K562 (cell line): ENCODE results near the gene SLC17A9. TPM values are rescaled to one million over a fixed set of nuclear protein-coding genes. Genes with fewer than 3 reads are reported as not detected.

Experiments used
- ATAC-seq: fragments of 200-7000 bp; cut with Tn5 transposase; 3 replicates; pipeline ENCODE4 v1.9.1; 2020; ENCODE audit warnings: moderate library complexity
- BruUV-seq: library from RNA; stranded (reverse); fragments of 400-500 nt; replicated peaks from 2 replicates; lab custom pipeline; 2021; lab: Mats Ljungman, UMichigan
- CTCF ChIA-PET: fragments of 300-600 bp; formaldehyde crosslinking; extraction: SDS; loops from one replicate; lab custom pipeline; 2021; ENCODE audit warnings: low intra/inter-chr PET ratio; lab: Yijun Ruan, JAX
- POLR2A ChIA-PET: fragments of 300-600, 350-650 bp; sonication (Branson Sonifier 250); formaldehyde crosslinking; extraction: SDS; loops from one replicate; lab custom pipeline; 2021; ENCODE audit warnings: antibody characterized with exemption, inconsistent platforms; lab: Yijun Ruan, JAX
- DNase-seq, 4 experiments: peaks; one replicate each; pipeline versions ENCODE4 v3.0.0 to v3.0.0-alpha.2; 2011 to 2018; ENCODE audit warnings: low spot score in 3 of 4, mixed read lengths in 3 of 4; ENCODE audit errors: extremely low read depth in 1 of 4
- FAIRE-seq: peaks from 2 replicates; lab custom pipeline; 2011; peaks lifted over from hg19 to GRCh38; lab: Jason Lieb, UNC
- H2AFZ ChIP-seq: 2 replicates; pipeline ENCODE4 v1.6.0; 2011; ENCODE audit warnings: low read depth, low read length, control low read depth, inconsistent platforms
- H3K27ac ChIP-seq: fragments of 200-600 bp; 3 replicates; pipeline ENCODE4 v1.8.0; 2011; ENCODE audit warnings: low read depth, mild to moderate bottlenecking, control low read depth, inconsistent platforms, low read length, moderate library complexity, mixed read lengths; ENCODE audit errors: extremely low read depth
- H3K27me3 ChIP-seq, 2 experiments: fragments of 300-600 bp in 1 of 2; 2 replicates in 1 of 2; 3 replicates in 1 of 2; pipeline versions ENCODE4 v1.6.0 to v1.8.0; 2011; ENCODE audit warnings: inconsistent platforms in 2 of 2, low read length in 2 of 2, mild to moderate bottlenecking in 1 of 2, mixed read lengths in 1 of 2, moderate library complexity in 1 of 2; ENCODE audit not compliant: control insufficient read depth in 2 of 2, insufficient read depth in 2 of 2
- H3K36me3 ChIP-seq: fragments of 300-600 bp; 3 replicates; pipeline ENCODE4 v1.8.0; 2011; ENCODE audit warnings: mild to moderate bottlenecking, low read length, inconsistent platforms; ENCODE audit not compliant: control insufficient read depth, insufficient read depth
- H3K4me1 ChIP-seq, 2 experiments: fragments of 200-600 bp in 1 of 2; replicated peaks in 1 of 2; 2 replicates in 1 of 2; 3 replicates in 1 of 2; pipeline versions ENCODE4 v1.5.1 to v1.8.0; 2011; ENCODE audit warnings: inconsistent platforms in 2 of 2, low read length in 2 of 2, mild to moderate bottlenecking in 1 of 2, mixed read lengths in 1 of 2, moderate library complexity in 1 of 2; ENCODE audit not compliant: control insufficient read depth in 2 of 2, insufficient read depth in 2 of 2
- H3K4me2 ChIP-seq: 2 replicates; pipeline ENCODE4 v1.6.1; 2011; ENCODE audit warnings: low read length, control low read depth, inconsistent platforms, mixed read lengths; ENCODE audit not compliant: insufficient read depth
- H3K4me3 ChIP-seq: fragments of 200-600 bp; sonication (generic), shearing (Covaris generic); 2 replicates; pipeline ENCODE4 v1.5.1; 2016; ENCODE audit warnings: control low read depth, inconsistent platforms
- H3K79me2 ChIP-seq: fragments of 200-600 bp; 3 replicates; pipeline ENCODE4 v1.8.0; 2011; ENCODE audit warnings: low read length, inconsistent platforms; ENCODE audit not compliant: control insufficient read depth, insufficient read depth
- H3K9ac ChIP-seq, 2 experiments: 2 replicates each; pipeline versions ENCODE4 v1.6.0 to v1.6.1; 2011; ENCODE audit warnings: low read depth in 2 of 2, low read length in 2 of 2, control low read depth in 1 of 2, inconsistent platforms in 1 of 2, mild to moderate bottlenecking in 1 of 2, mixed read lengths in 1 of 2; ENCODE audit not compliant: insufficient read depth in 1 of 2
- H3K9me1 ChIP-seq: one replicate; pipeline ENCODE4 v1.6.0; 2011; ENCODE audit warnings: inconsistent platforms, mild to moderate bottlenecking, low read length, moderate library complexity; ENCODE audit not compliant: control insufficient read depth, insufficient read depth
- H3K9me3 ChIP-seq: replicated peaks from 2 replicates; pipeline ENCODE4 v1.5.1; 2011; ENCODE audit warnings: low read depth, low read length, inconsistent platforms; ENCODE audit not compliant: control insufficient read depth, insufficient read depth
- H4K20me1 ChIP-seq: replicated peaks from 2 replicates; pipeline ENCODE4 v1.6.1; 2011; ENCODE audit warnings: low read length, inconsistent platforms, mixed read lengths; ENCODE audit not compliant: control insufficient read depth, insufficient read depth
- ARNT ChIP-seq, 2 experiments: fragments of 450-650 bp; IDR thresholded peaks; 2 replicates each; pipeline ENCODE4 v1.6.1; 2016; ENCODE audit warnings: mild to moderate bottlenecking in 1 of 2
- CC2D1A ChIP-seq: fragments of 450-650 bp; IDR thresholded peaks from 2 replicates; pipeline ENCODE4 v1.6.1; 2017; ENCODE audit warnings: mild to moderate bottlenecking
- CREB5 ChIP-seq: fragments of 250-450 bp; sonication (Bioruptor Pico); IDR thresholded peaks from 2 replicates; pipeline ENCODE4 v1.5.0; 2020; ENCODE audit warnings: mild to moderate bottlenecking
- HES1 ChIP-seq: fragments of 450-650 bp; IDR thresholded peaks from 2 replicates; pipeline ENCODE4 v1.6.1; 2016; ENCODE audit warnings: low read depth, mild to moderate bottlenecking, moderate library complexity
- MLLT1 ChIP-seq, 2 experiments: fragments of 450-650 bp; IDR thresholded peaks; 2 replicates each; pipeline ENCODE4 v1.6.1; 2016
- POU5F1 ChIP-seq: fragments of 150-350 bp; IDR thresholded peaks from 2 replicates; pipeline ENCODE4 v1.6.1; 2014; ENCODE audit warnings: borderline replicate concordance, low read length, low read depth, mild to moderate bottlenecking; ENCODE audit not compliant: partially characterized antibody
- SMARCC2 ChIP-seq: fragments of 450-650 bp; IDR thresholded peaks from 2 replicates; pipeline ENCODE4 v1.6.1; 2017; ENCODE audit warnings: antibody characterized with exemption, moderate library complexity, mild to moderate bottlenecking, low read depth
- STAT5B ChIP-seq: fragments of 250-450 bp; sonication (Bioruptor Pico); IDR thresholded peaks from 2 replicates; pipeline ENCODE4 v1.8.0; 2021; ENCODE audit warnings: mild to moderate bottlenecking, inconsistent platforms
- ZBED1 ChIP-seq: IDR thresholded peaks from 2 replicates; pipeline ENCODE4 v1.6.1; 2014
- ZBTB34 ChIP-seq: fragments of 250-450 bp; sonication (Bioruptor Pico); IDR thresholded peaks from 2 replicates; pipeline ENCODE4 v1.8.0; 2021; ENCODE audit warnings: mild to moderate bottlenecking, moderate library complexity
- whole genome bisulfite sequencing: fragments of 100-300 bp; shearing (Covaris generic); methylation state at CpG from one replicate; pipeline ENCODE4 v1.1.6; 2016; ENCODE audit warnings: low coverage, mixed read lengths; ENCODE audit not compliant: insufficient coverage; ENCODE audit errors: missing lambda C conversion rate; 5-methylcytosine and 5-hydroxymethylcytosine counted together
- in situ Hi-C: fragments of 300-500 bp; cut with MboI; formaldehyde crosslinking; loops from 4 replicates; pipeline ENCODE4 v1.15.0; 2018; ENCODE audit warnings: inconsistent platforms, mixed read lengths
- intact Hi-C: fragments of 100-400 bp; cut with micrococcal nuclease; formaldehyde crosslinking; loops from 2 replicates; pipeline ENCODE4 v1.14.2; 2022
- polyA plus RNA-seq, 8 experiments: library from polyadenylated mRNA; depleted of rRNA in 4 of 8; stranded (reverse) in 5 of 8; unstranded in 3 of 8; fragments of >200 nt; fragmentation: Nextera tagmentation in 2 of 8; fragmentation: Illumina TruSeq in 1 of 8; extraction: Ambion mirVana in 2 of 8; extraction: Trizol in 1 of 8; gene quantifications; 2 replicates each; pipeline versions ENCODE4 v1.2.1 to v1.2.3, GENCODE V29; 2011 to 2014; ENCODE audit warnings: inconsistent platforms in 1 of 8, missing spikeins in 1 of 8
- total RNA-seq, 7 experiments: library from RNA; depleted of rRNA in 6 of 7; stranded (reverse); fragments of >200 nt in 6 of 7; fragmentation: Illumina TruSeq in 2 of 7; extraction: Trizol in 2 of 7; gene quantifications; 2 replicates each; pipeline versions ENCODE4 v1.2.1 to v1.2.3, GENCODE V29; 2011 to 2021; ENCODE audit warnings: low replicate concordance in 1 of 7

Gene SLC17A9
- total and polyA plus RNA-seq, 9 of the 15 experiments (the other 6 are each of a cell fraction or from before 2014, with no cell fraction given): 0.04 to 0.31 TPM; not detected in 7

- ChIA-PET CTCF (no interaction called here), POLR2A (no interaction called here)
- H3K36me3 ChIP-seq: no peaks in the 10 kb centered on the region
- peaks cover 0 to 15% of the 10 kb centered on the region in 2 experiments; a peak in 2 of 5 replicates for H3K4me1 ChIP-seq
- H3K4me2 ChIP-seq: no peak overlapping the region
- ATAC-seq (no peak), FAIRE-seq (no peak), DNase-seq (no peak)
- no peak overlapping the region for H2AFZ ChIP-seq
- 10% methylated on average over 21 of the region's 23 CpGs for WGBS
- TF ChIP-seq POU5F1: no peak
- H3K9me3 ChIP-seq: no peaks in the 10 kb centered on the region
- H4K20me1 ChIP-seq: peaks cover 9% of the 10 kb centered on the region
- peaks cover 57 to 88% of the 10 kb centered on the region in 2 experiments for H3K27me3 ChIP-seq
- H3K79me2 ChIP-seq: no peaks in the 10 kb centered on the region
- intact Hi-C loops (no loop called here), in situ Hi-C loops (no loop called here)
- BruUV-seq: no TSS peak
- no peak overlapping the region for H3K9ac ChIP-seq
- H3K27ac ChIP-seq: no peak overlapping the region
- H3K9me1 ChIP-seq: no peaks in the 10 kb centered on the region
- no peak overlapping the region for H3K4me3 ChIP-seq
Observed at GRCh38 chr20:62993856-62994494, 41.5 kb downstream of the SLC17A9 start.

- Histone ChIP-seq H3K79me2 (no peaks in the 10 kb centered on the region), H3K9me3 (no peaks in the 10 kb centered on the region), H4K20me1 (peaks cover 17% of the 10 kb centered on the region), H2AFZ (no peak overlapping the region), H3K4me2 (no peak overlapping the region), H3K27ac (no peak overlapping the region), H3K9me1 (no peaks in the 10 kb centered on the region), H3K9ac (no peak overlapping the region), H3K36me3 (no peaks in the 10 kb centered on the region), H3K4me3 (no peak overlapping the region), H3K4me1 (peaks cover 0 to 15% of the 10 kb centered on the region in 2 experiments; a peak in 2 of 5 replicates), H3K27me3 (peaks cover 60 to 89% of the 10 kb centered on the region in 2 experiments)
- ChIA-PET POLR2A (interaction anchor here (0.7 kb wide), 2 partner anchors 60 to 213 kb away, joined by 3 read pairs; no protein-coding TSS in a partner anchor), CTCF (no interaction called here)
- no TSS peak for BruUV-seq
- 29% methylated on average over 19 of the region's 19 CpGs for WGBS
- intact Hi-C loops: no loop called here
- ATAC-seq (no peak), FAIRE-seq (no peak), DNase-seq (no peak)
- in situ Hi-C loops: no loop called here
- no peak for TF ChIP-seq CREB5 (CRISPR knock-in tag)
- no peak for TF ChIP-seq ZBTB34
- no peak for TF ChIP-seq CC2D1A
- no peak for TF ChIP-seq STAT5B (CRISPR knock-in tag)
- no peak for TF ChIP-seq HES1
- TF ChIP-seq ARNT (IDR thresholded peaks at IDR 0.05): no peak
- no peak for TF ChIP-seq SMARCC2
- no peak for TF ChIP-seq ZBED1
- TF ChIP-seq MLLT1 (IDR thresholded peaks at IDR 0.05): no peak
Observed at GRCh38 chr20:62994869-62995281, 42.4 kb downstream of the SLC17A9 start.
